D721Med (cell line): ENCODE measurements around the gene FBXO5.
A peak's percentile ranks its signal among the peaks of the same experiment; 100 is the strongest.

ENCODE experiments used
- DNase-seq: peaks from one replicate; pipeline ENCODE4 v3.0.0; 2011; ENCODE audit warnings: low spot score; ENCODE audit not compliant: insufficient read length
- FAIRE-seq: peaks from 2 replicates; lab custom pipeline; 2011; peaks lifted over from hg19 to GRCh38; lab: Jason Lieb, UNC
- TF ChIP-seq, protein P1 (sequence below): IDR thresholded peaks from 2 replicates; pipeline ENCODE4 v1.5.1; 2012; ENCODE audit warnings: mild to moderate bottlenecking, control low read depth; ENCODE audit not compliant: insufficient read depth; ENCODE audit errors: missing control alignments

FBXO5 gene, protein sequence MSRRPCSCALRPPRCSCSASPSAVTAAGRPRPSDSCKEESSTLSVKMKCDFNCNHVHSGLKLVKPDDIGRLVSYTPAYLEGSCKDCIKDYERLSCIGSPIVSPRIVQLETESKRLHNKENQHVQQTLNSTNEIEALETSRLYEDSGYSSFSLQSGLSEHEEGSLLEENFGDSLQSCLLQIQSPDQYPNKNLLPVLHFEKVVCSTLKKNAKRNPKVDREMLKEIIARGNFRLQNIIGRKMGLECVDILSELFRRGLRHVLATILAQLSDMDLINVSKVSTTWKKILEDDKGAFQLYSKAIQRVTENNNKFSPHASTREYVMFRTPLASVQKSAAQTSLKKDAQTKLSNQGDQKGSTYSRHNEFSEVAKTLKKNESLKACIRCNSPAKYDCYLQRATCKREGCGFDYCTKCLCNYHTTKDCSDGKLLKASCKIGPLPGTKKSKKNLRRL

DNA sequence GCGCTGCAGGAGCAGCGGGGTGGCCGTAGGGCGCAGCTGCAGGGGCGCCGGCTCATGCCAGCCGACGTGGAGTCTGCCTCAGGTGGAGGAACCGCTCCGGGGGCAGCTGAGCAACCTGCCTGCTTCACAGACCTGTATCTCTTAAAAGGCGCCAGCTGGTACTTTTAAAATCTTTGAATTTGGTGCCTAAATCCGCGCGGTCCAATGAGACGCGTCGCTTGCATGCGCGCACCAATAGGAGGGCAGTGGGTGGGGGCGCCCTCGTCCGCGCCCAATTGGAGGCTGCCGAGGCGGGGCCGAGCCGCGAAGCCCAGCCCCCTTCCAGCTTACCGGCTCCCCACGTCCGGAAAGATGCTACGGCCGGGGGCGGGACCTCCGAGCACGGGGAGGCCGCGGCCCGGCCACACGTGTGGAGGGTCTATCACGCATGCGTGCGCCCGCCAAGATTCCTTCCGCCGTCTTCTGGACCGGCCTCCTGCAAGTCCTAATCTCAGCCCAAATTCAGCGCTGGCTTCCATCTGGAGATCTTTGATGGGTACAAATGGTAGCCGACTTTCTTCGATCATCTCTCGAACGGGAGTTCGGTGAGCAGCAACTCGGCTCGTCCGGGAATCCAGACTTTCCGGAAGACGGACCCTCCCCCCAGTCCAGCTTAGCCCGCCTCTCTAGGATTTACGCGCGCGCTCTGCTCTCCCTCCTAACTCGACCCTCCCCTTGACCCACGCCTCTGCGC is at the start of gene FBXO5:
Gene FBXO5, minus strand, starts transcription at position 138 of the 733 bp plus-strand sequence. Its CDS starts 82 bp downstream, at position 56.
- TF ChIP-seq, protein P1, sequence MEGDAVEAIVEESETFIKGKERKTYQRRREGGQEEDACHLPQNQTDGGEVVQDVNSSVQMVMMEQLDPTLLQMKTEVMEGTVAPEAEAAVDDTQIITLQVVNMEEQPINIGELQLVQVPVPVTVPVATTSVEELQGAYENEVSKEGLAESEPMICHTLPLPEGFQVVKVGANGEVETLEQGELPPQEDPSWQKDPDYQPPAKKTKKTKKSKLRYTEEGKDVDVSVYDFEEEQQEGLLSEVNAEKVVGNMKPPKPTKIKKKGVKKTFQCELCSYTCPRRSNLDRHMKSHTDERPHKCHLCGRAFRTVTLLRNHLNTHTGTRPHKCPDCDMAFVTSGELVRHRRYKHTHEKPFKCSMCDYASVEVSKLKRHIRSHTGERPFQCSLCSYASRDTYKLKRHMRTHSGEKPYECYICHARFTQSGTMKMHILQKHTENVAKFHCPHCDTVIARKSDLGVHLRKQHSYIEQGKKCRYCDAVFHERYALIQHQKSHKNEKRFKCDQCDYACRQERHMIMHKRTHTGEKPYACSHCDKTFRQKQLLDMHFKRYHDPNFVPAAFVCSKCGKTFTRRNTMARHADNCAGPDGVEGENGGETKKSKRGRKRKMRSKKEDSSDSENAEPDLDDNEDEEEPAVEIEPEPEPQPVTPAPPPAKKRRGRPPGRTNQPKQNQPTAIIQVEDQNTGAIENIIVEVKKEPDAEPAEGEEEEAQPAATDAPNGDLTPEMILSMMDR, result no peak
- no peak for FAIRE-seq

DNA sequence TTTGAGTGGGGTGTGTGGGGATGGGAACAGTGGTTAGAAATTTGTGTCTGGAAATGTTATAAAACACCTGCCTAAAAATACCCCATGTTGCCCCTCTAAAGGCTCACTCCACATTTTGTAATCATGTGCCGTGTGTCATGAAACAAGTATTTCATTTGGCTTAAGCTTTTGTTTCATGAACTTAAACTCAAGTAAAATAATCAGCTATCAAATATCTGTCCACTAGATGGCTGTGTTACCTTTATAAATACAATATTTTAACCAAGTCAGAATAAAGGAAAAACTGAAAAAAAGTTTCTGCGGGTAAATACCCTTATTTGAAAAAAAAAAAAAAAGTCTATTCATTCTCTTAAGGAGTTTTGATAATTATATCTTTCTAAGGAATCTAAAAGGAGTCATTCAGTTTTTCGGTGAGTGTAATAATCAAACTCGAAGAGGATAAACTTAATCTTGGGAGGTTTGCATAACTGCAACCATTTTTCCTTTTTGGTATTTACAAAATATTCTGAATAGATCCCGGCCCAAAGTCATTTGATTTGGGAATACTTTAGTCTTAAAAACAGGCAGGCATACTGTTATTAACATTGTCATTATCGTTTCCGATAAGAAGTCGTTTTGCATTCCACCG is 49.5 kb upstream of the FBXO5 start:
- TF ChIP-seq, protein P1, result peak; percentile 56
- FAIRE-seq (peak; percentile 56), DNase-seq (no peak)

More for the DNA sequence above, at the start of gene FBXO5:
- peak; percentile 63 for DNase-seq

DNA sequence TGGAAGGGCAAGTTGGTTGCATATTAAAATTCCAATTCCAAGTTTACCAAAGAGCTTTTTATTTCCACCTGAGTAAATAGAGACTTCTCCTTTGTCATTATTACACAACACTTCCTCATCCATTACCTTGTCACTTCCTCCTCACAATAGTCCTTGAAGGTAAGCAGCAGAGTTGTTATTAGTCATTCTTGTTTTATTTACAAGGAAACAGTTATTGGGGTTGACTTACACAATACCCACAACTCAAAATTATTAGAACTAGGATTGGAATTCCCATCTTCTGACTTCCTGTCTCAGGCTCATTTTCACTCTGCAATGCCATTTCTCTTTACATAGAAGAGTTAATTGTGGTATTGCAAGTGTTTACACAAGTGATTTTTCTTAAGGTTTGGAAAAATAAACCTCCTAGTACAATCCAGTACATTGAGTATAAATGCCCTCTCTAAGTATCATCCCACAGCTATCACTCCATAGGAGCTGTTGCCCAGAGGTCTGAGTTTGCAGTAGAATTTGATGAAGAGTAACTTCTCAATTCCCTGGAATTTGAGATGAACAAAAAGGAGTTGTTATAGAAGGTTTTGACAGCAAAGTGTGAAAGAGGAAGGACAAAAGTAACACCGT is 48.6 kb upstream of the FBXO5 start:
- DNase-seq (no peak), FAIRE-seq (no peak)
- TF ChIP-seq, protein P1, result no peak

DNA sequence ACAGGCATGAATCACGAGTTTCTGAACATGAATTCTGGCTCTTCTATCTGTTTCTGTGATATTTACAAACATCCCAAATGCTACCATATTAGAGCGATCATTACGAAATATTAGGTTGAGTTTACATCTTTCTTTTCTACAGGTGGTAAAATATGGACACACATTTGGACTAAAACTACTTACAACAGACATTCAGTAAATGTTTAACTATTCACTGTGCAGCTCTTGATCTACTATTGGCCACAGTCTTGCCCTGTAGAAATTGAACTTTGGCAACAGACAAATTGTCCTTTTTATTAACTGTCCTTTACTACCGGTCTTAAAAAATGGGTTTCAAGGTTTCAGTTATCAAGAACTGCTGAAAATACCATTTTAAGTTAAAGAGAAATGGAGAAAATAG is 46.1 kb upstream of the FBXO5 start:
- TF ChIP-seq, protein P1, result no peak
- DNase-seq, result no peak
- no peak for FAIRE-seq

DNA sequence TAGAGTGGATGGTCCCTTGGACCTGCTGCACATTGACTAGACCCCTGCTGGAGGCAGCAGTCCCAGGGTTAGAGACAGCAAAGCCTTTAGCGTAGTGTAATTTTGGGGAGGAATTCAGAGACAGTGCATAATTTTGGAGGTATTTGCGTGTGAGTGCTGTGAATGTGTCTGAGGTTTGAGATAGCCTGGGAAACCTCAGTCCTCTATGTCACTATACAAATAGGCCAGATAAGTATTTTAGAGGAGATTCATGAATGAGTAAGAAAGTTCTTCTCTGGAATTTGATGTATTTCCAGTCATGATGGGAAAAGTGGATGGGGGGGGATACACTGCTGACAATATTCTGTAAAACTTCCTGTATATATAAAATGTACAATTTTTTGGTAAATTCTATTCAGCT is 45.4 kb upstream of the FBXO5 start:
- FAIRE-seq (no peak), DNase-seq (no peak)
- TF ChIP-seq, protein P1, result no peak

DNA sequence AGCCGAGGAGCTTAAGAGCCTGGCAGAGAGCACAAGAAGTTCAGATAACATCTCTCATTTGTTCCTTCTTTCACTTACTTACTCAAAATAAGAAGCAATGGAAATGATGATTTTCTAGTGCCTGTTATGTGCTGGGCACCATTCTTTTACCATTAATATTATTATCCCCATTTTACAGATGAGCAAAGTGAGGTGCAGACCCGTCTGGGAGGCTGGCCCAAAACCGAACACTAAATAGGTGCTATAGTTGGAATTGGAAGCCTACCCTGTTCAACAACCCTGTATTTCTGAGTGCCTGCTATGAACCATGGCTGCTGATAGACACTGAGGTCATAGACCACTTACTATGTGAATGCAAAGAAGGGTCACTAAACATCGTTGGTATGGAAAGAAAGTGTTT is 44.6 kb upstream of the FBXO5 start:
- FAIRE-seq (no peak), DNase-seq (no peak)
- TF ChIP-seq, protein P1, result no peak
